NCI-H1436 (cell line): ENCODE results near the gene POLD2.

Experiments
- DNase-seq: peaks from one replicate; lab custom pipeline; 2025; lab: John Stamatoyannopoulos, UW

POLD2 gene

DNA sequence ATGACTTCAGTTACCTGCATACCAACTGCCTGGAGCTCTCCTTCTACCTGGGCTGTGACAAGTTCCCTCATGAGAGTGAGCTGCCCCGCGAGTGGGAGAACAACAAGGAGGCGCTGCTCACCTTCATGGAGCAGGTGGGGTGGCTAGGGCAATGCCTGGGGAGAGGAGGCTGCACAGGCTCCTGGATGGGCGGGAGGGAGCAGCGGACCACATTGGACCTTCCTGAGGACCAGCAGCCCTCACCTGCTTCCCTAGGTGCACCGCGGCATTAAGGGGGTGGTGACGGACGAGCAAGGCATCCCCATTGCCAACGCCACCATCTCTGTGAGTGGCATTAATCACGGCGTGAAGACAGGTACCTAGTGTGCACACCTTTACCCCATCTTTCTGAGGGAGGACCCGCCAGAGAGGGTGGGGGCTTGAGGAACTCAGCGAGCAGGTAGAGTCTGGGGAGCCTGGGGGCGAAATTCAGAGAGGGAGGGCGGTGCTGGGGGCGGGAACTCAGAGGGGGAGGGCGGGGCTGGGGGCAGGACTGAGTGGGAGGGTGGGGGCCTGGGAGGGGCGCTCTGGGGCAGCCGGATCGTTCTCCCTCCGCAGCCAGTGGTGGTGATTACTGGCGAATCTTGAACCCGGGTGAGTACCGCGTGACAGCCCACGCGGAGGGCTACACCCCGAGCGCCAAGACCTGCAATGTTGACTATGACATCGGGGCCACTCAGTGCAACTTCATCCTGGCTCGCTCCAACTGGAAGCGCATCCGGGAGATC is 10.2 kb downstream of the POLD2 start:
- no peak for DNase-seq

DNA sequence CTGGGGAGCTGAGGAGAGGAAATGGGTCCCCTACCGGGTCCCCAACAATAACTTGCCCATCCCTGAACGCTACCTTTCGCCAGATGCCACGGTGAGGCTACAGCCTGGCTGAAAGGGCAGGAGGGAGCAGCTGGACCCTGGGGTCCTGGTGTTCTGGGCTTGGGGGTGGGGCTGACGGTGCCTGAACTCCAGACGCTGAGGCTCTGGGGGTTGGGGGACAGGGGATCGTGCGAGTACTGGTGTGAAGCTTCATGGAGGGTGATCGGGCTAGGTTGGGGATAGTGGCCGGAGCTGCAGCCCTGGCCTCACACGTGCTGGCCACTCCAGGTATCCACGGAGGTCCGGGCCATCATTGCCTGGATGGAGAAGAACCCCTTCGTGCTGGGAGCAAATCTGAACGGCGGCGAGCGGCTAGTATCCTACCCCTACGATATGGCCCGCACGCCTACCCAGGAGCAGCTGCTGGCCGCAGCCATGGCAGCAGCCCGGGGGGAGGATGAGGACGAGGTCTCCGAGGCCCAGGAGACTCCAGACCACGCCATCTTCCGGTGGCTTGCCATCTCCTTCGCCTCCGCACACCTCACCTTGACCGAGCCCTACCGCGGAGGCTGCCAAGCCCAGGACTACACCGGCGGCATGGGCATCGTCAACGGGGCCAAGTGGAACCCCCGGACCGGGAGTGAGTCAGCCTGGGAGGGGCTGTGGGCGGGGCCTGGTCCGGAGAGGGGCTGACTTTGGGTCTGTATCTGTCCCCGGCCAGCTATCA is 10.9 kb downstream of the POLD2 start:
- no peak for DNase-seq

DNA sequence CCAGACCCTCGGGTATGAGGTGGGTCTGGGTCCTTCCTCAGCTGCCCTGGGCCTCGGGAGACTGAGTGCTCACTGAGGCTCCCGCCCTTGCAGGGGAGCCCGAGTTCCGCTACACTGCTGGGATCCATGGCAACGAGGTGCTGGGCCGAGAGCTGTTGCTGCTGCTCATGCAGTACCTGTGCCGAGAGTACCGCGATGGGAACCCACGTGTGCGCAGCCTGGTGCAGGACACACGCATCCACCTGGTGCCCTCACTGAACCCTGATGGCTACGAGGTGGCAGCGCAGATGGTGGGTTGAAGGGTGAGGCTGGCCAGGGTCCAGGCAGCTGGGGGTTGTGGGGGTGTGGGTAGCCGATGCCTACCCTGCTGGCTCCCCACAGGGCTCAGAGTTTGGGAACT is 11.6 kb downstream of the POLD2 start:
- no peak for DNase-seq

DNA sequence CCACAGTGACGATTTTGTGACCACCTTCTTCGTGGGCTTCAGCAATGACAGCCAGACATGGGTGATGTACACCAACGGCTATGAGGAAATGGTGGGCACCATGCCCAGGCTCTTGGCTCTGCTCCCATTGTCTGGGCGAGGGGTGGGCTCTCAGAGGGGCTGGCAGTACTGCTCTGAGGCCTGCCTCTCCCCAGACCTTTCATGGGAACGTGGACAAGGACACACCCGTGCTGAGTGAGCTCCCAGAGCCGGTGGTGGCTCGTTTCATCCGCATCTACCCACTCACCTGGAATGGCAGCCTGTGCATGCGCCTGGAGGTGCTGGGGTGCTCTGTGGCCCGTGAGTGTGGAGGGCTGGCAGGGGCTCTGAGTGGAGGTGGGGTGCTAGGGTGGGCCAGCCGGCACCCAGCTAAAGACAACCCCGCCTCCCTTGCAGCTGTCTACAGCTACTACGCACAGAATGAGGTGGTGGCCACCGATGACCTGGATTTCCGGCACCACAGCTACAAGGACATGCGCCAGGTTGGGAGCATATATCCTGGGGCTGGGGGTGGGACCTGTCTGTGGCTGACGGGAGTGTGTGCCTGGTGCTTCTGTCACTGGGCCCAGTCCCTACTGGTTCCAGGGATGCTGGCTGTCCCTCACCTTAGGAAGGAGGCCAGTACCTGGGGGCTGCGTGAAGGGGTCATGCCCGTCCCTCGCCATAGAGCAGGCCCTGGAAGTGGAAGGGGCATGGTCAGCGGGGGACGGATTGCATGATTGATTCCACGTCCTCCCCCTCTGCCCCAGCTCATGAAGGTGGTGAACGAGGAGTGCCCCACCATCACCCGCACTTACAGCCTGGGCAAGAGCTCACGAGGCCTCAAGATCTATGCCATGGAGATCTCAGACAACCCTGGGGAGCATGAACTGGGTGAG is 12.4 kb downstream of the POLD2 start:
- DNase-seq = no peak

DNA sequence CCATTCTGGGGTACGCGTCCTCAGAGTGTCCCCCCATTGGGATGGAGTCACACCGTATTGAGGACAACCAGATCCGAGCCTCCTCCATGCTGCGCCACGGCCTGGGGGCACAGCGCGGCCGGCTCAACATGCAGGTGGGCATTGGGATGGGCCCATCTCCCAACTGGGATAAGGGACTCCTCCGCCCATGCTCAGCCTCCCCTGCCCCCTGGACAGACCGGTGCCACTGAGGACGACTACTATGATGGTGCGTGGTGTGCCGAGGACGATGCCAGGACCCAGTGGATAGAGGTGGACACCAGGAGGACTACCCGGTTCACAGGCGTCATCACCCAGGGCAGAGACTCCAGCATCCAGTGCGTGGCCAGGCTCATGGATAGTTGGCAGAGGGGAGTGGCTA is 13.4 kb downstream of the POLD2 start:
- DNase-seq = no peak

DNA sequence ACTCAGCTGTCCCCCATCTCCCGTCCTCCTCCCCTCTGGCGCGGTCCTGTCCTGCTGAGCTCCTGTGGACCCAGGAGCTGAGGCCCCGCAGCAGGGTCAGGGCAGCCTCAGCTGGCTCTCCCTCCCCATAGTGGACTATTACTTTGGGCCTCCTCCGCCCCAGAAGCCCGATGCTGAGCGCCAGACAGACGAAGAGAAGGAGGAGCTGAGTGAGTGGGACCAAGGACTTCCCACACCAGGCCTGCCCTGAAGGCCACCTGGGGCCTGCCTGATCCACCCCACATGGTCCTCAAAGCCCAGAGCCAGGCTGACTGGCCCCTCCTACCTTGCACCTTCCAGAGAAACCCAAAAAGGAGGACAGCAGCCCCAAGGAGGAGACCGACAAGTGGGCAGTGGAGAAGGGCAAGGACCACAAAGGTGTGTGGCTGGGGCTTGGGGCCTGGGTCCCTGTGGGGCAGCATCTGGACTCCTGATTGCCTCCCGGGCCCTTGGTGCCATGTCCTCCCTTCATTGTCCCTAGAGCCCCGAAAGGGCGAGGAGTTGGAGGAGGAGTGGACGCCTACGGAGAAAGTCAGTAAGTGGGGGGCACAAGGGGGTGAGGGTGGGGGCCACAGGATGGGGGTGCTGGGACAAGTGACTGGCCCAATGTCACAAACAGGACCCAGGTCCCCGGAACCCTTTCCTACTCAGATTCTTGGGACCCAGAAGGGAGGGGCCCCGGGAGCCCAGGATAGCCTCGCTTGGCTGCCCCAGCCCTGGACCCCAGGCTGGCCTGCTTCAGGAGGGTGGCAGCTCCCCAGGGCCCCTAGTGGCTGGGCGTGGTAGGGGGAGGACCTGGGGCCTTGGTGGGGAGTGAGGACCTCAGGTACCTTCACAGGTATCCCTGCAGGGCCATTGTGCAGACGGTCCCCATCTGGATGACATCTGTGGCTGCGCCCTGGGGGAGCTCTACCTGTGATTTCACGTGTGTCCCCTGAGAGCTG is 14.3 kb downstream of the POLD2 start:
- DNase-seq = no peak

DNA sequence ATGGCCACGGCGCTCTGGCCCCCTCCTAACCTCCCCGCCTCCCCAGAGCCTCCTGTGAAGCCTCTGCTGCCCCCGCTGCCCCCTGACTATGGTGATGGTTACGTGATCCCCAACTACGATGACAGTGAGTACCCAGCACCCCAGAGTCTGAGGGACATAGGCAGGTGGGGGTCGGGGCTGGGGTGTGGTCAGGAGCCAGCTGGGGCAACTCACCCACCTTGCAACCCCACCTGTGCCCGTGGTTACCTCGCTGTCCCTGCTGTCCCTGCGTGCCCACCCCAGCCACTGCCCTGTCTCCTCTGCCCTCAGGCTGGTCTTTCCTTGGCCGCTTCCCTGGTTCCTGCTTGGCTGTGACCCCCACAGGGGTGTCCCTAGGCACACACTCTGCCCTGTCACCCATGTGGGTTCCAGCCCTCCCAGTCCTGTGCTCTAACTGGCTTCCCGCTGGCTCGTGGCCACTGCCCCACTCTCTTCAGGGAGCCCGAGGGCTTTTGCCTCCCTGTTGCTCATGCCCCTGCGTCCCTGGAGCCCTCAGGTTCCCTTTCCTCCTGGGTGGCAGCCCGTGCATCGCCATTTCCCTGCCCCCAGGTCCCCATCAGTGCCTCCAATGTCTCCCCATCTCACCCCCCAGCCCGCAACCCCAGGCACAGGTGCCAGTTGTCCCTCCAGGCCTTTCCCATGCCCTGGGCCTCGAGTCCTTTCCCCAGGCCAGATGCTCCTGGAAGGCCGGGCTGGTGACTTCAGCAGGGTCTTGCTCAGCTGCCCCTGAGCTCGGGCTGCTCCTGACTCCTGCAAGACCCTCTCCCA is 15.2 kb downstream of the POLD2 start:
- DNase-seq = no peak

DNA sequence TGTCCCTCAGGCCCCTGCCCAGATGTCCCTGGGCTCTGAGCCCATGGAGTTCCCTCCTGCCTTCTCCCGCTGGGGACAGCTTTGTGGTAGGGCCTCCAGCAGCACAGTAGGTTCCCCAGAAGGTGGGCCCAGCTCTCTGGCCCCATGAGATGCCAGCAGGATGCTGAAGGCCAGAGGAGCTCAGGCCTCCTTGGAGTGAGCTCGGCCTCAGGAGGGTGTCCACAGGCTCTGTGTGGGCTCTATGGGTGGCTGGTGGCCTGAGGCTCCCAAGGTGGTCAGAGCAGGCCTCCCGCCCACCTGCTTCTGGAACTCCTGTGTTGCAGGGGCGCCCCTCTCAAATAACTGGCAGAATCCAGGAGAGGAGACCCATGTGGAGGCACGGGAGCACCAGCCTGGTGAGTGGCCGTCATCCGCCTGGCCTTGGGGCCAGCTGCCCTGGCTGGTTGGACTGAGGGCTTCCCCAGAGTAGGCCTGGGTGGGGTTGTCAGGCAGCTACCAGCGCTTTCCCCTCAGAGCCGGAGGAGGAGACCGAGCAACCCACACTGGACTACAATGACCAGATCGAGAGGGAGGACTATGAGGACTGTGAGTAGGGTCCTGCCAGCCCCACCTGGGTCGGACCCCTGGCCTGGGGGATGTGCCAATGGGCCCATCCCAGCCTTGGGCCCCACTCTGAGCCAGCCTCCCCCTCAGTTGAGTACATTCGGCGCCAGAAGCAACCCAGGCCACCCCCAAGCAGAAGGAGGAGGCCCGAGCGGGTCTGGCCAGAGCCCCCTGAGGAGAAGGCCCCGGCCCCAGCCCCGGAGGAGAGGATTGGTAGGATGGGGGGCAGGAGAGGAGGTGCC is 16.0 kb downstream of the POLD2 start:
- no peak for DNase-seq

DNA sequence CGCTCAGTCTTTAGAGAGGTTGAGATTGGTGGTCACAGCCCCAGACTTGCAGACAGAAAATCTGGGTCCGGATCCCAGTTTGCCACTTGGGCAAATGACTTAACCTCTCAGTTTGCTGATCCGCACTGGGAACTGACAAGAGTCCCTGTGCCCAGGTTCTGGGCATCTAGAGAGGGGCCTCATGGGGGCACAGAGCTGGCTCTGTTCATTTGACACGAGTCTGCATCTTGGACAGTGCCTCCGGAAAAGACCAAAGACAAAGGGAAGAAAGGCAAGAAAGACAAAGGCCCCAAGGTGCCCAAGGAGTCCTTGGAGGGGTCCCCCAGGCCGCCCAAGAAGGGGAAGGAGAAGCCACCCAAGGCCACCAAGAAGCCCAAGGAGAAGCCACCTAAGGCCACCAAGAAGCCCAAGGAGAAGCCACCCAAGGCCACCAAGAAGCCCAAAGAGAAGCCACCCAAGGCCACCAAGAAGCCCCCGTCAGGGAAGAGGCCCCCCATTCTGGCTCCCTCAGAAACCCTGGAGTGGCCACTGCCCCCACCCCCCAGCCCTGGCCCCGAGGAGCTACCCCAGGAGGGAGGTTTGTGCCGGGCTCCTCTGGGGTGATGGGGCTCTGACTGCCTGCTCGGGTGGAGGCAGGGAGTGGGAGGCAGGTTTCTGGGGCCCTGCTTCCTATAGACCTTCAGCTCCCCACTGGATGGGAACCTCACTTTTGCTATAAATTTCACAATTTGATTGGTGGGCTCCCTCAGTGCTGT is 16.9 kb downstream of the POLD2 start:
- DNase-seq = no peak

DNA sequence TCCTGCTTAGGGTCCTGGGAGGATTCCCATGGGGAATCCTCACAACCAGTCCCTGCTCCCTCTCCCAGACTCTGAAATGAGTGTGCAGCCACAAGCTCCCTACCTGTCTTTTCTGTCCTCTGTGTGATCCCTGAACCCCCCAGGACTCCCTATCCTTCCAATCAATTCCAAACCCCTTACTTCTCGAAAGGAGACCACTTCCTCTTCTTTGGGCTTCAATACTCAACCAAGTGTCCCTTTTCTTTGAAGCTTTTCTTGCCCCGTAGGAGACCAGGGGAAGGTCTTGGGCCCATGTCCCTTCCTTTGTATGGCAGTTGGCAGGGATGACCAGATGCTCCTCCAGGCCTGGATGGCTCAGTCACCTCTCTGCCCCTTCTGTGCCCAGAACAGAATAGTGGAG is 17.5 kb downstream of the POLD2 start:
- DNase-seq = no peak

DNA sequence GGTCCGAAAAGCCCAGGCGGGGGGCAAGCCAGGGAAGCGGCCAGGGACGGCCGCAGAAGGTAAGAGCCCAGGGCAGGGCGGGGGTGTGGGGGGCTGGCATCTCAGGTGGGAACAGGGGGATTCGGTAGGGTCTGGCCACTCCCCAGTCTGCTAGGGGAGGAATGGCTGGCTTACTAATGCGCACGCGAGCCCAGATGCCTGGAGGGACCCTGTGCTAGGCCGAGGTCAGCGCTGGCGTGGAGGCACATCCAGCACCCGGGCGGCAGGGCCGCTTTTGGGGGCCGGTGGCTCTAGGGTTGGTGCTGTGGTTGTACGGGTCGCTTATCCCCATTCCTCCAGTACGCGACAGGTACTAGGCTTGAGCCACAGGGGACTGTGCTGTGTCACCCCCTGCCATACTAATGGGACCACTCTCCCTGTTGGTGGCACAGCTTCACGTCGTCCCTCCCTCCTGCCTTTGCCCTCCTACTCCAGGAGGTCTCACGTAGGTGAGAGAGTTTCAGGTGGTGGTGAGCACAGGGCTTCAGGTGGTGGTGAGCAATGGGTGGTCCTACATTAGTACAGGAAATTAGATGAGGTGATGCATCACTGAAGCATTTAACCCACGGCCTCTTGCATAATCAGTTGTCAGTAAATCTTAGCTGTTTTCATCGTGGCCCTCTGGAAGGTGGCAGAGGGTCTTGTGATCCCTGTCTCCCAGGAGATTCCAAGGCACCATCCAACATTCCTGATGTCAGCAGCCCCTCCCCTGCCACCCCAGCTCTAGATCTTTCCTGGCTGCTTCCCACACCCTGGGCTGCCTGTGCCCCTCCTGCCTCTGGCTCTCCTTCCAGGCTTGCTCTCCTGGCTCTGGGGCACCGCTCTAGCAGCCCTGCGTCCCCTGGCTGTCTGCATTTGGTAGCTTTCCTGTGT is 18.2 kb downstream of the POLD2 start:
- no peak for DNase-seq

DNA sequence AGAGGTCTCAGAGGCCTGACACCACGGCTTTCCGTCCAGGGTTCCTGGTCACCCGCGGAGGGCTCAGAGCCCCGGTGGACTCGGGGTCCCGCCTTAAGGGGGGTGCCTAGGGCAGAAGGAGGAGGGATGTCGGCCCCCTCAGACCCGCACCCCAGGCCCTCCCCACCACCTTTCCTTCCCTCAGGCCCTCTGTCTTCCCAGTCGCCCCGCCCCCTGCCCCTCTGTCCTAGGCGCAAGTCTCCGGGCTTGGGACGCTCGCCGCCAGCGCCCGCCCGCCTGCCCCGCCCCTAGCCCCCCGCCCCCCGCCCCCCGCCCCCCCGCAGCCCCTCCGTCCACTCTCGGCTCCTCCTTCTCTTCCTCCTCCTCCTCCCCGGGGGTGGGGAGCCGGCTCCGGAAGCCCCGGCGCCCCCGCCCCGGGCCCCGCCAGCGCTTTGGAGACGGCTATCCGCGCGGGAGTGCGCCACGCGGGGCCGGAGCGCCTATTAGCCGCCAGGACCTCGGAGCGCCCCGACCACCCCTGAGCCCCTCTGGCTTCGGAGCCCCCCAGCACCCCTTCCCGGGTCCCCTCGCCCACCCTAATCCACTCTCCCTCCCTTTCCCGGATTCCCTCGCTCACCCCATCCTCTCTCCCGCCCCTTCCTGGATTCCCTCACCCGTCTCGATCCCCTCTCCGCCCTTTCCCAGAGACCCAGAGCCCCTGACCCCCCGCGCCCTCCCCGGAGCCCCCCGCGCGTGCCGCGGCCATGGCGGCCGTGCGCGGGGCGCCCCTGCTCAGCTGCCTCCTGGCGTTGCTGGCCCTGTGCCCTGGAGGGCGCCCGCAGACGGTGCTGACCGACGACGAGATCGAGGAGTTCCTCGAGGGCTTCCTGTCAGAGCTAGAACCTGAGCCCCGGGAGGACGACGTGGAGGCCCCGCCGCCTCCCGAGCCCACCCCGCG is 19.2 kb downstream of the POLD2 start, which contains the start of gene AEBP1:
Gene AEBP1, plus strand, starts transcription at position 423 of the 937 bp plus-strand sequence. Its CDS starts 321 bp downstream, at position 744.
- DNase-seq = no peak

DNA sequence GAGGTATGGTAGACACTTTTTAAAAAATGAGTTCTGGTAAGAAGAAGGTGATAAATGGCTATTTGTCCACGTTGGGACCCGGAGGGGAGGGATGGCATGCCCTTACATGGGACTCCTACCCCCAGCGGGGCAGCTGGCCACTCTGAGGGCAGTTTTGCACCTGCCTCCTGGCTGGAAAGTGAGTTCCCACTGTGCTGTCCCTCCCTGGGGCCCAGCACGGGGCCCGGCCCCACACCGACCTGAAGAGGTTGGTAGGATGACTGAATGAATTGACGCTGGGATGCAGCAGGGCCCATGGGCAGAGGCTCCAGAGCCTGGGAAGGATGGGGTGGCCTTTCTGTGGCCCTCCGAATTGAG is 19.8 kb downstream of the POLD2 start:
- no peak for DNase-seq

DNA sequence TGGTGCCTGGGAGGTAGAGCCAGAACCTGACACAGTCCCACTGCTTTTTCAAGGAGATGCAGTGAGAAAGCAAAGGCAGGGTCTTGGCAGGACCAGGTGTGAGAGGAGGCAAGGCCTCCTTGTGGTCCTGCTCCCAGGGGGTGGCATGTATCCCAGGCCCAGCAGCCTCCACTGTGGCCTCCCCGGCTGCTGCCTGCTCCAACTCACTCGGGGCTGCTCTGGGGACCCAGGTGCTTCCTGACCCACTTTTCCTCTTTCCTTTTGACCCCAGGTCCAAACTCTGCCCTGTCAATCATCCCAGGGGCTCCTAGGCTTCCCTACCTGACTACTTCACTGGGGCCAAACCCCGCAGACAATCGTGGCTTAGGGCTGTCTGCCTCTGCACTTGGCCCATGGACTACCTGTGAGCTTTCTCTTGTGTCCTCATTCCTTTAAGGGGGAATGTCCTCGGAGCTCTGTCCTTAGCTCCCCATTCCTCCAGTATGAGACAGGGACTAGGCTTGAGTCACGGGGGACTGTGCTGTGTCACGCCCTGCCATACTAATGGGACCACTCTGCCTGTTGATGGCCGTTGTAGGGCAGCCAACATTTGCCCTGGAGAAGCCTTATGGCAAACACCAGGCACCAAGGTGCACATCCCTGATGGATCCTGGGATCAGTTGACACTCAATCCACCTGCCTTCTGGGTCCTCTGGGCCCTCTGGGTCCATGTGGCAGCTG is 20.3 kb downstream of the POLD2 start:
- DNase-seq = no peak

DNA sequence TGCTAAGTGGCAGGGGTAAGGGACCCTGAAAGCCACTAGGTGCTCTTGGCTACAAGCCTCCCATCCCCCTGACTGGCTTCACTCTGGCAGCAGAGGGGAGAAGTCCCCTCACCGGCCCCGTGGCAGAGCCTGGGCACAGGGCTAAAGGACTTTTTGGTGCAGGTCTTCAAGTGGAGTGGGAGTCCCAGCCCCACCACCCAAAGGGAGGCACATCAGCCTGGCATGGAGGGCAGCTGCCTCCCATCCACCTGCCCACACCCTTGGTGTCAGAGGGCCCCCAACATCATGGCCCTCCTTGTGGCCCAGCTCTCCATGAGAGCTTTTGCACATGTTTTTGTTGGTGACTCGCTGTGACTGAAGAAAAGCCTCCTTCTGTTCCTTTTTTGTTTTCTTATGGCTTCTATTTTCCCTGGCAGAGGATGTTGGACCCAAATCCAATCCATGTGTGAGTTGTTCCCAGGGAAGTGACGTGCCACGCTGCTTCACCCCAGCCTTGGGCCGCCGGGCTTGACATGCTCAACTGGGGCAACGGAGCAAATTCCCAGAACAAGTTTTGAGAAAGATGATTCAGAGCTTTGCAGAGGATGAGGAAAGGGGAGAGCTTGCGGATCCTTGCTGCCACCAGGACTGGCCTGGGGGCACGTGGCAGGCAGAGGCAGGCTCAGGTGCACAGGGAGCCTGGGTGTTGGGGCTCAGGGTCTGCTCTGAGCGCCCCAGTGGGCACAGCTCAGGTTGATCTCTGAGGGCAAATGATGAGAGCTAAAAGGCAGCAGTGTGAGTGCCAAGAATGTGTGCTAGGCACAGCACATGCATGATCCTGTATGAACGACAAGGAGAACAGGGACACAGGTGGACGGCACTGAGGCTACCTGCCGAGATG is 21.1 kb downstream of the POLD2 start:
- no peak for DNase-seq
